NT2/D1 (cell line): ENCODE measurements around the gene ODAD2.

ENCODE experiments used
- SUZ12 ChIP-seq: IDR thresholded peaks from 2 replicates; pipeline ENCODE4 v1.6.1; 2011; ENCODE audit not compliant: insufficient read length, insufficient read depth; ENCODE audit errors: extremely low read depth
- YY1 ChIP-seq: IDR thresholded peaks from 2 replicates; pipeline ENCODE4 v1.6.1; 2011; ENCODE audit not compliant: insufficient read length, insufficient read depth
- ZNF274 ChIP-seq: IDR thresholded peaks from 2 replicates; pipeline ENCODE4 v1.6.1; 2011; ENCODE audit warnings: mild to moderate bottlenecking, low read depth, low read length

- TF ChIP-seq YY1 (no peak), SUZ12 (no peak), ZNF274 (no peak)
Measured at GRCh38 chr10:28047061-28047460, 48.2 kb upstream of the ODAD2 start.
